ENCODE measurements around the gene ENTPD6.

DNA sequence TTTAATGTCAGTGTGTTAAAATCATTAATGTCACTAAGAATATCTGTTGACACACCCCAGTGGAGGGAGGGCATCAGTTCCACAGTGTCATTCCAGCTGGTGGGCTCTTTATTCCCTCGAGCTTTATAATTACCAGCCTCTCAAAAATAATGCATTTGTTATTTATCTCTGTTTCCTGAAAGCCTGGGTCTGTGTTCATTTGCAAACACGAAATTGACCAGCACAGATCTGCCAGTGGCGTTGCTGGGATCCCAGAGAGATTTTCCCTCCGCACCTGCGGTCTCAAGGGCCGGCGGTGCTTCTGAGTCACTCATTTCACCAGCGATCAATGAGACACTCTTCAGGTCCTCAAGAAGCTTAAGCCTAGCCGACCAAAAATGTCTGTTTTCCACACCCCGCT is 46.7 kb downstream of the ENTPD6 start:
- TF ChIP-seq CTCF (IDR thresholded peaks at IDR 0.05) = no peak
- TF ChIP-seq POLR2A (IDR thresholded peaks at IDR 0.05) = no peak

All from ovary (tissue), 3 donors.